ENCODE data around the gene DNAH1.

Gene DNAH1

GRCh38 chr3:52357151-52358080, 41.3 kb downstream of the DNAH1 start:
- peaks cover 4 to 97% (median 63%) of the 10 kb centered on the region in 3 donors for H3K36me3 ChIP-seq
- no peak overlapping the region for H3K27ac ChIP-seq
- H3K4me1 ChIP-seq, result no peaks in the 10 kb centered on the region
- no peak for DNase-seq
- H3K27me3 ChIP-seq, result no peaks in the 10 kb centered on the region
- TF ChIP-seq CTCF (IDR thresholded peaks at IDR 0.05), result no peak
- no peaks in the 10 kb centered on the region for H3K9me3 ChIP-seq
- intact Hi-C loops (cut with DNase I; ENCODE audit: low total_unique reads), result no loop called here
- no peak overlapping the region for H3K4me3 ChIP-seq

GRCh38 chr3:52358362-52358940, 42.3 kb downstream of the DNAH1 start:
- H3K9me3 ChIP-seq, result no peaks in the 10 kb centered on the region
- no peak for DNase-seq
- no peak for TF ChIP-seq CTCF (IDR thresholded peaks at IDR 0.05)
- H3K4me1 ChIP-seq, result no peaks in the 10 kb centered on the region
- intact Hi-C loops (cut with DNase I; ENCODE audit: low total_unique reads), result no loop called here
- no peak overlapping the region for H3K27ac ChIP-seq
- H3K4me3 ChIP-seq, result no peak overlapping the region
- H3K27me3 ChIP-seq, result no peaks in the 10 kb centered on the region
- H3K36me3 ChIP-seq, result peaks cover 4 to 97% (median 59%) of the 10 kb centered on the region in 3 donors

GRCh38 chr3:52359116-52359855, 43.2 kb downstream of the DNAH1 start:
- no peak for DNase-seq
- H3K27ac ChIP-seq, result no peak overlapping the region
- no peaks in the 10 kb centered on the region for H3K27me3 ChIP-seq
- intact Hi-C loops (cut with DNase I; ENCODE audit: low total_unique reads), result no loop called here
- no peaks in the 10 kb centered on the region for H3K9me3 ChIP-seq
- no peak overlapping the region for H3K4me3 ChIP-seq
- peaks cover 4 to 97% (median 51%) of the 10 kb centered on the region in 3 donors for H3K36me3 ChIP-seq
- H3K4me1 ChIP-seq, result no peaks in the 10 kb centered on the region
- TF ChIP-seq CTCF (IDR thresholded peaks at IDR 0.05), result no peak

- H3K36me3 ChIP-seq, result peaks cover 4 to 97% (median 41%) of the 10 kb centered on the region in 3 donors
- DNase-seq, result no peak
- intact Hi-C loops (cut with DNase I; ENCODE audit: low total_unique reads), result no loop called here
Measured at GRCh38 chr3:52361011-52361410, 44.9 kb downstream of the DNAH1 start.

More at GRCh38 chr3:52361011-52361410, 44.9 kb downstream of the DNAH1 start:
- Histone ChIP-seq H3K4me1 (no peaks in the 10 kb centered on the region), H3K27ac (no peak overlapping the region), H3K9me3 (no peaks in the 10 kb centered on the region), H3K4me3 (no peak overlapping the region), H3K27me3 (no peaks in the 10 kb centered on the region)
- TF ChIP-seq CTCF (IDR thresholded peaks at IDR 0.05), result no peak
